Stimulated activated CD4-positive, alpha-beta T cell treated with anti-CD3 and anti-CD28 coated beads, TNF-alpha, amount 100 ng/mL, for 4 hours (primary cell): ENCODE data around the gene CARD19.
A peak's percentile ranks its signal among the peaks of the same experiment; 100 is the strongest.

Experiments
- DNase-seq, 3 experiments: peaks; one replicate each; pipeline ENCODE4 v3.0.0-alpha.2; 2020; ENCODE audit warnings: low read depth in 3 of 3

The CARD19 gene

GRCh38 chr9:93096131-93096802, at the start of gene CARD19:
Gene CARD19 (plus strand): TSS chr9:93096217. CDS start chr9:93096346, 129 bp downstream.
- peak in 1 of 3 experiments; percentile 34 for DNase-seq

- no peak for DNase-seq
These were observed 47.2 kb upstream of the CARD19 start for GRCh38 chr9:93048566-93049448.

GRCh38 chr9:93049491-93049890, 46.5 kb upstream of the CARD19 start:
- no peak for DNase-seq

GRCh38 chr9:93050231-93050630, 45.8 kb upstream of the CARD19 start:
- DNase-seq: no peak

- no peak for DNase-seq
These were observed 44.3 kb upstream of the CARD19 start for GRCh38 chr9:93051680-93052089.

GRCh38 chr9:93052791-93053540, 43.1 kb upstream of the CARD19 start:
- DNase-seq: no peak

GRCh38 chr9:93053781-93054331, 42.2 kb upstream of the CARD19 start:
- no peak for DNase-seq

GRCh38 chr9:93054758-93055704, 41.0 kb upstream of the CARD19 start:
- no peak for DNase-seq

- DNase-seq: no peak
These were observed 38.8 kb upstream of the CARD19 start for GRCh38 chr9:93057042-93057702.

- no peak for DNase-seq
These were observed 38.2 kb upstream of the CARD19 start for GRCh38 chr9:93057703-93058354.

GRCh38 chr9:93058355-93059010, 37.5 kb upstream of the CARD19 start, which contains the start of gene SUSD3:
Gene SUSD3 (plus strand): TSS chr9:93058701. CDS start chr9:93058743, 42 bp downstream.
- peak; percentile 46 to 48 (median 47) for DNase-seq

- DNase-seq: peak in 1 of 3 experiments; percentile 23
These were observed 36.9 kb upstream of the CARD19 start for GRCh38 chr9:93059011-93059714.

- DNase-seq: no peak
These were observed 36.1 kb upstream of the CARD19 start for GRCh38 chr9:93059715-93060578.

- DNase-seq: no peak
These were observed 35.2 kb upstream of the CARD19 start for GRCh38 chr9:93060746-93061259.

GRCh38 chr9:93061260-93061751, 34.7 kb upstream of the CARD19 start:
- no peak for DNase-seq

- no peak for DNase-seq
These were observed 33.9 kb upstream of the CARD19 start for GRCh38 chr9:93061791-93062763.
